Ovary (tissue), 3 donors: Measurements from ENCODE around the gene MTRF1.

Experiments used
- POLR2A ChIP-seq: fragments of 450-650 bp; IDR thresholded peaks from one replicate; pipeline ENCODE4 v1.6.1; 2017; ENCODE audit warnings: antibody characterized with exemption, mild to moderate bottlenecking, moderate library complexity
- TF ChIP-seq, protein P1 (sequence below), 3 donors: fragments of 450-650 bp in 2 of 3; fragments of 200-600 bp in 1 of 3; IDR thresholded peaks; one replicate each; pipeline versions ENCODE4 v1.5.1 to v1.8.0; 2016 to 2022; ENCODE audit warnings: antibody characterized with exemption in 3 of 3, mild to moderate bottlenecking in 1 of 3
- donor health status: DM: no; HTN: no; CAD: no.

DNA sequence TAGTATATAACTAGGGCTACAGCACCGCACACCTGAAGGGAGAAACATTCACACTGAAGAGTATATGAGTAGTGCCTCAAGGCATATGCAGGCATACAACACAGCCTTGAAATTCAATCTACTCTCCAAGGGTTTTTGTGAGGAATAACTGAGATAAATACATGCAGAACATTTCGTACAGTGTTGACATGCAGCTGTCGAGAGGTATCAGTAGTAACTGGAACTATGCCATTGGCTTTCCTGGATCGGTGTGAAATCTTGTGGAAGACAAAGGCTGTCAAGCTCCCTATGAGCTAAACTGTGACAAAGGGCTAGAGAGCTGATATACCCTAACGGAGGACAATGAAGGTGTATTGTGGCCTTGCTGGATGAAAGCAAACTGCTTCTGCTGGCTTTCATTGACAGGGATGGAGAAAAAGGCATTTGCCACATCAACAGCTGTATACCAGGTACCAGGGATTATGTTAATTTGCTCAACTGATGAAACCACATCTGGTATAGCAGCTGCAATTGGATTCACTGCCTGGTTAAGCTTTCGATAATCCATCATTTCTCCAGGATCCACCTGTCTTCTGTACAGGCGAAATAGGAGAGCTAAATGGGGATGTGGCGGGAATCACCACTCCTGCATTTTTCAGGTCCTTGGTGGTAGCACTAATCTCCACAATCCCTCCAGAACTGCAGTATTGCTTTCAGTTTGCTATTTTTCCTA is 16.3 kb downstream of the MTRF1 start:
- TF ChIP-seq, protein P1, sequence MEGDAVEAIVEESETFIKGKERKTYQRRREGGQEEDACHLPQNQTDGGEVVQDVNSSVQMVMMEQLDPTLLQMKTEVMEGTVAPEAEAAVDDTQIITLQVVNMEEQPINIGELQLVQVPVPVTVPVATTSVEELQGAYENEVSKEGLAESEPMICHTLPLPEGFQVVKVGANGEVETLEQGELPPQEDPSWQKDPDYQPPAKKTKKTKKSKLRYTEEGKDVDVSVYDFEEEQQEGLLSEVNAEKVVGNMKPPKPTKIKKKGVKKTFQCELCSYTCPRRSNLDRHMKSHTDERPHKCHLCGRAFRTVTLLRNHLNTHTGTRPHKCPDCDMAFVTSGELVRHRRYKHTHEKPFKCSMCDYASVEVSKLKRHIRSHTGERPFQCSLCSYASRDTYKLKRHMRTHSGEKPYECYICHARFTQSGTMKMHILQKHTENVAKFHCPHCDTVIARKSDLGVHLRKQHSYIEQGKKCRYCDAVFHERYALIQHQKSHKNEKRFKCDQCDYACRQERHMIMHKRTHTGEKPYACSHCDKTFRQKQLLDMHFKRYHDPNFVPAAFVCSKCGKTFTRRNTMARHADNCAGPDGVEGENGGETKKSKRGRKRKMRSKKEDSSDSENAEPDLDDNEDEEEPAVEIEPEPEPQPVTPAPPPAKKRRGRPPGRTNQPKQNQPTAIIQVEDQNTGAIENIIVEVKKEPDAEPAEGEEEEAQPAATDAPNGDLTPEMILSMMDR (IDR thresholded peaks at IDR 0.05), result no peak
- TF ChIP-seq POLR2A, result no peak
